Natural killer cell treated with Interleukin-12 subunit alpha and Interleukin-12 subunit beta and Interleukin-15 and Interleukin-18, amount 100 ng/mL, for 72 hours (primary cell): ENCODE results near the gene LRFN5. TPM values are rescaled to one million over a fixed set of nuclear protein-coding genes. Genes with fewer than 3 reads are reported as not detected.

Experiments
- ATAC-seq, 2 donors: fragments of 150-1000 bp; cut with Tn5 transposase in 1 of 2; sonication (Bioruptor Pico), chemical (Tn5 transposase) in 1 of 2; 2 replicates each; pipeline ENCODE4 v1.10.0; 2021
- DNase-seq: peaks from one replicate; pipeline ENCODE4 v3.0.0; 2022; ENCODE audit warnings: low spot score
- H3K27ac Mint-ChIP-seq, 2 donors: 1 replicate in 1 of 2; 2 replicates in 1 of 2; pipeline ENCODE4 v1.8.0; 2022; ENCODE audit warnings: mixed read lengths in 2 of 2, mild to moderate bottlenecking in 1 of 2, moderate library complexity in 1 of 2
- H3K27me3 Mint-ChIP-seq, 2 donors: 1 replicate in 1 of 2; 2 replicates in 1 of 2; pipeline ENCODE4 v1.8.0; 2022; ENCODE audit warnings: mixed read lengths in 2 of 2
- H3K36me3 Mint-ChIP-seq: one replicate; pipeline ENCODE4 v1.8.0; 2022; ENCODE audit warnings: mixed read lengths
- H3K4me1 Mint-ChIP-seq, 2 donors: 1 replicate in 1 of 2; 2 replicates in 1 of 2; pipeline ENCODE4 v1.8.0; 2022; ENCODE audit warnings: low read depth in 2 of 2, mixed read lengths in 2 of 2, mild to moderate bottlenecking in 1 of 2
- H3K4me3 Mint-ChIP-seq: one replicate; pipeline ENCODE4 v1.8.0; 2022; ENCODE audit warnings: mixed read lengths
- H3K9me3 Mint-ChIP-seq: 2 replicates; pipeline ENCODE4 v1.8.0; 2022; ENCODE audit warnings: mixed read lengths
- total RNA-seq, 2 donors: library from RNA; stranded (reverse); gene quantifications; one replicate each; pipeline ENCODE4 v1.2.3, GENCODE V29; 2022

LRFN5 gene
- total RNA-seq, 2 donors from 2014 or later = not detected

DNA sequence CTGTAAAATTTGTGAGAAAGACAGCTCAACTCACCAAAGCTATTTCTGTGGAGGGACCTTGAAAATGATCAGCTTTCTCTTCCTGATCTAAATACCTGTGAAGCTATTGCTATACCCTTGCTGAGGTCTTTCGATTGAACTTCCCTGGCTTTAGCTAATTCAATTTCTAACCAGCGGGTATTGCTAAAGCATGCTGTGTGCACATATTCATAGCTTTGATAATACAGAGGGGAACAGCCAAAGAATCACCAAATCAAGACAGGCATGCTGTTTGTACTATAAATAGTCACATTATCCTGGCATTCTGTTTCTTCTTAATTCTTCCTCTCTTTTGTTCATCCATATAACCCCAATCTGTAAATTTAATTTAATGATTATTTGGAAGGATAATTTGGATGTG lies 233.0 kb downstream of the LRFN5 start:
- H3K4me1 Mint-ChIP-seq = no peaks in the 10 kb centered on the region
- H3K9me3 Mint-ChIP-seq = peaks cover 3% of the 10 kb centered on the region
- no peak for ATAC-seq
- H3K27ac Mint-ChIP-seq = no peak overlapping the region
- H3K4me3 Mint-ChIP-seq = no peak overlapping the region
- no peaks in the 10 kb centered on the region for H3K36me3 Mint-ChIP-seq
- DNase-seq = no peak
- H3K27me3 Mint-ChIP-seq = no peaks in the 10 kb centered on the region

DNA sequence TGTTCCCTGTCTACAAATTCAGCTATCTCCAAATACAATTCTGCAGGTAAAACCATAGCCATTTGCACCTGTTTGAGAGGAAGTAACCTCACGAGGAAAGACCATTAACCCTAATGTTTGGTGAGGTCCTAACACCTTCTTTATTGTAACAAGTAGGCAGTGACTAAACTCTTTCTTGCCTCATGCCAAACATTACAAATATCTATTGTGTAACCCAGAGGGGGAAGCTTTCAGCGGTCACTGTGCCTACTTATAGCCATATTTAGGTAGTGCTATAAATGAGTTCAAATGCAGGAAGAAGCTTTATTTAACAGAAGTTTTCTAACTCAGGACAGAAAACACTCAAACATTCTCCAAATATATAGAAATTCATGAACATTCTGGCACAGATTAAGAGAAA lies 252.7 kb downstream of the LRFN5 start:
- Mint-ChIP-seq H3K27ac (no peak overlapping the region), H3K4me3 (no peak overlapping the region), H3K27me3 (no peaks in the 10 kb centered on the region), H3K4me1 (no peaks in the 10 kb centered on the region), H3K9me3 (peaks cover 26% of the 10 kb centered on the region), H3K36me3 (no peaks in the 10 kb centered on the region)
- DNase-seq (no peak), ATAC-seq (no peak)

DNA sequence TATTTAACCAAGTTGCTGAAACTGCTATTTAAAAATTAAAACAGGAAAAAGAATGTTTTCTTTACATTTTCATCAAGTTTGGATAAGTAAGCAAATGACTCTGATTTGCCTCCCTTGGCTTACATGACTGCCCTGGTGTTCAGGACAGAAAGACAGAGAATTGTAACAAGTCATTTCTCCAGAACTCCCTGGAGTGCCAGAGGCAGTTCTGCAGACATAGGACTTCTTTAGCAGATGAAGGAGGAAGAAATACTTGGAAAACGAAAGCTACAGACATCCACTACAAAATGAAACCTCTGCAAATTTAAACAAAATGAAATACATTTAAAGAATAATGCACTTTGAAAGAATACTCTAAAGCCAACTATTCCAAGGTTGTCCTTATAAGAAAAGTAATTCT lies 253.9 kb downstream of the LRFN5 start:
- ATAC-seq (no peak), DNase-seq (no peak)
- no peaks in the 10 kb centered on the region for H3K4me1 Mint-ChIP-seq
- H3K36me3 Mint-ChIP-seq = no peaks in the 10 kb centered on the region
- H3K27ac Mint-ChIP-seq = no peak overlapping the region
- H3K27me3 Mint-ChIP-seq = no peaks in the 10 kb centered on the region
- no peak overlapping the region for H3K4me3 Mint-ChIP-seq
- H3K9me3 Mint-ChIP-seq = peaks cover 24% of the 10 kb centered on the region

DNA sequence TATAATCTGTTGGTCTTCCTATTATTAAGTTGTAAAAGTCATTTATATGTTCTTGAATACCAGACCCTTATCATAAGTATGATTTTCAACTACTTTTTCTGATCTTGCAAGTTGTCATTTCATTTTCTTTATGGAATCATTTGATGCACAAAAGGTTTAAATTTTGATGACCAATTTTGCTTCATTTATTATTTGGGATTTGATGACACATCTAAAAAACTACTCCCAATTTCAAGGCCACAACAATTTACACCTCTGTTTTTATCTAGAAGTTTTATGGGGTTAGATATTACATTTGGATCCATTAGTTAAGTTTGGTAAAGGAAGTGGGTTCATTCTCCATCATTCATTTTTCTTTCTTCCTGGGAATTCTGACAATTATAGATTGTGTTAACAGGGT lies 259.2 kb downstream of the LRFN5 start:
- Mint-ChIP-seq H3K36me3 (no peaks in the 10 kb centered on the region), H3K4me3 (no peak overlapping the region), H3K27ac (no peak overlapping the region), H3K9me3 (peaks cover 10% of the 10 kb centered on the region), H3K27me3 (no peaks in the 10 kb centered on the region), H3K4me1 (no peaks in the 10 kb centered on the region)
- no peak for DNase-seq
- ATAC-seq = no peak

DNA sequence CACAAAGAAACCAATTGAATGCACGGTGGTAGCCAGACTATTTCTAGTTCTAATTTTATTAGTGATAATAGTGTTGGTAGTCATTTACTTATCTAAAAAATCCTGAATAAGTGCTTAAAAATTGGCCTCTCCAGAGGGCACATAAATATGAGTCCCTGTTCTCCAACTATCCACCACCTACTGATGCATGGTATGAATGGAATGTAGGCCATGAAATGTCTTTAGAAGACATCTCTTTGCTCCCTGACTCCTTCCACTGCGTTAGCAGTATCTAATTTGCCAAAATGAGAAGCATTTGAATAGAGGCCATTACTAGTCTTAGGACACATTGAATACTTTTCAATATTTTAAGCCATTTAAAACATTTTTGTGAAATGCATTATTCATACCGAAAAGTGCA lies 261.7 kb downstream of the LRFN5 start:
- Mint-ChIP-seq H3K27me3 (no peaks in the 10 kb centered on the region), H3K27ac (no peak overlapping the region), H3K9me3 (peaks cover 7% of the 10 kb centered on the region), H3K4me1 (no peaks in the 10 kb centered on the region), H3K36me3 (no peaks in the 10 kb centered on the region), H3K4me3 (no peak overlapping the region)
- ATAC-seq (no peak), DNase-seq (no peak)

DNA sequence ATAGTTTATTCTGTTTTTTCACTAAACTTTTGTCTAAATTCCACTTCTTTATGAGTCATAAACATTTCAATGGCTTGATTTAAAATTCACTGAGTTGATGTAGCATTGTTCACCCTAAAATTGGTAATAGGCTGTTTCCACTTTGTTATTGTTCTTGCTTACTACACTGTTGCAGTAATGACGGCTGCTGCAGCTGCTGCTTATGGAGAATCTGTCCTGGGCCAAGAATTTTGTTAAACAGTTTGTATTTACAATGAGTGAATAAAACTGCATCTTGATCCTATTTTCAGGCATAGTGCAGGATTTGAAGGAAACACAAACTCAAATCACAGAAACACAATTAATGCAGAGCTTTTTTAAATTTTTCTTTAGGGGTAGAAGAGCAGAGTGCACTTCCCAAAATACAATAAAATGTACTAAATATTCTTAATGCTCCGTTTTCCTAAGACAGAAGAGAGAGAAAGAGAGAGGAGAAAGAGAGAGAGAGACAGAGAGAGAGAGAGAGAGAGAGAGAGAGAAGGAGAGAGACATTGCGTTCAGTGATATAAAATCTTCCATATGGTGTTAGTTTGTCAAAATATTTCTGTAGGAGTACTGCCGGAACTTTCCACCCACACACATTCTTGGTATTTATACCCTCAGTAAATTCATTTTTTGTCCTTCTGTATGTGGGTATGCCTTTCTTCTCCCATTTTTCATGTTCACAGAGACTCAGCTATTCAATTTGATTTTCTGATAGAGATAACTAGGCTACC lies 266.4 kb downstream of the LRFN5 start:
- Mint-ChIP-seq H3K36me3 (peaks cover 4% of the 10 kb centered on the region), H3K27me3 (no peaks in the 10 kb centered on the region), H3K27ac (no peak overlapping the region), H3K4me1 (no peaks in the 10 kb centered on the region), H3K9me3 (peaks cover 3% of the 10 kb centered on the region), H3K4me3 (no peak overlapping the region)
- no peak for ATAC-seq
- no peak for DNase-seq

DNA sequence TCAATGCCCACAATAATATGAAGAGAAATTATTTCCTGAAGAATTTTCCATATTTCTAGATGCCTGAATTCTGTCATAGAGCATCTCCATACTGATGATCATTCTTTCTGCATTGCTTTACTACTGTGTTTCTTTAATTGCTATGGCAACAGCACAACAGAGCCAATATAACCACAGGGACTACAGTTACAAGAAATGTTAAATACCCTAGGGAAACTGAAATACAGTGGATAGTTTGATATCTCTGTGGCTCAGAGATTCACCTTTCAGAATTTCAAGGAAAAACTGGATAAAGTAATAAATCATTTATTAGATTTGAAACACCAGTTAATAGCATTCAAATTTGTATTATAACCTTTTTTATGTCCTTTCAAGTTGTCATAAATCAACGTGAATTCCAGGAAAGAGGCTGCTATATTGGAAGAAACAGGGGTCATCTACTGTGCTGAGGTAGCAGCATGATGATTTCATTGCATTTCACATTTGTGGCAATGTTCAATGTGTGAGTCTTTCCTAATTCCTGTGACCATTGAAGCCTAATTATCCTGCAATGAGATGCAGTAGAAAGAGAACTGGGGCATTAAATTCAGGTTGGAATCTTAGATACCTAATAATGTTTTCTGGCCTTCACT lies 267.1 kb downstream of the LRFN5 start:
- DNase-seq = no peak
- Mint-ChIP-seq H3K4me1 (no peaks in the 10 kb centered on the region), H3K27ac (no peak overlapping the region), H3K4me3 (no peak overlapping the region), H3K9me3 (peaks cover 3% of the 10 kb centered on the region), H3K27me3 (no peaks in the 10 kb centered on the region), H3K36me3 (peaks cover 4% of the 10 kb centered on the region)
- ATAC-seq = no peak

DNA sequence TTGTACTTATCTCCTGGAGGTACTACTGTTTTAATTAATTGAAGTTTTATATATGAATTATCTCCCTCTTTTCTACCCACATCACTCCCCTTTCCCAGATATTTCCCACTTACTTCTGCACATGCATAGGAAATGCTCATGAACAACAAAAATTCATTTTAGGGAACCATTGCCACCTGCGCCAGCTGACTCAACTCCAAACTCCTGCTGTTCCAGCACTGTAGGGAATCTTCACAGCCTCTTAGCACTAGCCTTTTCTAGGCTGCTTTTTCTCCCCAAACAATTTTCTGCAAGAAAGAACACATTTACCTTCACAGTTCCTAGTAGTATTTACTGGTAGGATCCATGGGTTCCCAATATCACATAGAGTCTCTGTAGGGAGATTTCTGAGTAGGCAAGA lies 268.4 kb downstream of the LRFN5 start:
- ATAC-seq (no peak), DNase-seq (no peak)
- Mint-ChIP-seq H3K4me3 (no peak overlapping the region), H3K27me3 (no peaks in the 10 kb centered on the region), H3K4me1 (no peaks in the 10 kb centered on the region), H3K9me3 (peaks cover 3% of the 10 kb centered on the region), H3K27ac (no peak overlapping the region), H3K36me3 (peaks cover 4% of the 10 kb centered on the region)

DNA sequence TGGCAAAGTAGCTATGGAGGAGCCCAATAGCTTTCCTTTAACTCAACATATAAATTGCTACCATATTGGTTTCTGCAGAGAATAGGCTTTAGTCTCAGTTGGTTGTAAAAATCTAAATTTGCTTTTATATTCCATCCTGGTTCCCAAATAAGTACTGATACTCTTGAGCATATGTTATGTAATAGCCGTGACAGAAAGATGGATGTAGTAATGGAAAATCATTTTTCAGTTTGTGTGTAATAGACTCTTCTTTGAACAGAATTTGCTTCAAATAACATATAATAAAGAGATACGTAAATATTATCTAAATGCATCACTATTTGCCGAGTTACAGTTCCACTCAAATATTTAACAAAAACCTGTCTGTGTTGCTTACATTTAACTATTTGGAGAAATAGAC lies 271.6 kb downstream of the LRFN5 start:
- Mint-ChIP-seq H3K36me3 (peaks cover 4% of the 10 kb centered on the region), H3K27me3 (no peaks in the 10 kb centered on the region), H3K4me1 (no peaks in the 10 kb centered on the region), H3K27ac (no peak overlapping the region), H3K9me3 (peaks cover 8% of the 10 kb centered on the region), H3K4me3 (no peak overlapping the region)
- ATAC-seq = no peak
- DNase-seq = no peak

DNA sequence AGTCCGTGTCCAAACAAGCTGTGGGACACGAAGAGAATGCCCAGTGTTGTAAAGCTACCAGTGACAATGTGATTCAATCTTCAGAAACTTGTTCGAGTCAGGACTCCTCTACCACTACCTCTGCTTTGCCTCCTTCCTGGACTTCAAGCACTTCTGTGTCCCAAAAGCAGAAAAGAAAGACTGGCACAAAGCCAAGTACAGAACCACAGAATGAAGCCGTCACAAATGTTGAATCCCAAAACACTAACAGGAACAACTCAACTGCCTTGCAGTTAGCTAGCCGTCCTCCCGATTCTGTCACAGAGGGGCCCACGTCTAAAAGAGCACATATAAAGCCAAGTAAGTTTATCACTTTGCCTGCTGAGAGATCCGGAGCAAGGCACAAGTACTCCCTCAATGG lies 284.9 kb downstream of the LRFN5 start:
- Mint-ChIP-seq H3K27ac (no peak overlapping the region), H3K4me1 (no peaks in the 10 kb centered on the region), H3K4me3 (no peak overlapping the region), H3K27me3 (no peaks in the 10 kb centered on the region), H3K36me3 (no peaks in the 10 kb centered on the region), H3K9me3 (peaks cover 5% of the 10 kb centered on the region)
- DNase-seq (no peak), ATAC-seq (no peak)

DNA sequence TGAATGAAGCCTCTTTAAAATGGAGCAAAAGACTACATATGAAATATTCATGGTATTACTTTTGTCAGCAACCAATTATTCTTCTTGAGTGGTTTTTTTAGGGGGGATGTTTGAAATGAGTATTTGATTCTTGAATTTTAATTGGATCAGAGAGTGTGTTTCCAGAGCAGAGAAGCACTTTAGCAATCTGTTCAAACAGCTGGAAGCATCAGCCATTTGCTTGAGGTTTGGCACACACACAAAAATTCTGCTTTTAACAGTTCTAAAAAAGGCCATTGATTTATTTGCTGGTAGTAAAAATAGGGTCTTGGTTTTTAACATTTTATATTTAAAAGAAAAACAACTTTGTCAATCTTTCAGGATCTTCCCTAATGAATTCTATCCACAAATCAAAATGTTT lies 292.7 kb downstream of the LRFN5 start:
- H3K4me1 Mint-ChIP-seq = no peaks in the 10 kb centered on the region
- H3K36me3 Mint-ChIP-seq = no peaks in the 10 kb centered on the region

DNA sequence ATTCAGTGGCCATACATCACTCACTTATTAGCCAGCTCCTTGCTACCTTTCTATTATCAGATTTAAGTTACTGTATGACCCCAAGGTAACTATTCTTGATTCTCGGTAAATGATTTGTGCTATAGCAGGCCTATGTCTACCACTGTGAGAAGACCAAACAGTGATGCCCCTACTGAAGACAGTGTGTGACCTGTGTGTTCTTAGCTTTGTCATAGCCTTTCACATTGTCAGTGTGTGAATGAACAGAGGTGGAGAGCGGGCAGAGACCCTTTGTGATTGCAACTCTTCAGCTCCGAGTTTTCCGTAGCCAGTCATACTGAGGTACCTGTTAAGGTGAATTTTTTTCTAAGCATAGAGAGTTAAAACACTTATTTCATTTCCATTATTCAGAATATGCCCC lies 294.0 kb downstream of the LRFN5 start:
- no peaks in the 10 kb centered on the region for H3K36me3 Mint-ChIP-seq
- no peaks in the 10 kb centered on the region for H3K27me3 Mint-ChIP-seq

More for the DNA sequence above, 292.7 kb downstream of the LRFN5 start:
- ATAC-seq = no peak
- Mint-ChIP-seq H3K27me3 (no peaks in the 10 kb centered on the region), H3K4me3 (no peak overlapping the region), H3K9me3 (peaks cover 3% of the 10 kb centered on the region), H3K27ac (no peak overlapping the region)
- no peak for DNase-seq

DNA sequence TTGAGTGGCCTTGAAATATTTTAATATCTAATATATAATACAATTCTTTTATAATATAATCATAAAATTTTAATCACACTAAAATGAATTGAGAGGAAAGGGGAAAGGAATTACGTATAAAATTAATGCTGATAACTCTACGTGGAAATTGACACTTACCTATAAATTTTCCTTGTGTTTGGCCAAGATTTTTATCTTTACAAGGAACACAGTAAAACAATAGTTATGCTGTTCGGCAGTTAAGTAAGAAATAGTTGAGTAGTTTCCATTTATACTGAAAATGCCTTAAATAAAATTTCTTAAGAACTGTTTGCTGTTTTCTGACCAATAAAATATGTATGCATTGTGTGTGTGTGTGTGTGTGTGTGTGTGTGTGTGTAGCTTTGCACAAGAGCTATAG lies 294.4 kb downstream of the LRFN5 start:
- Mint-ChIP-seq H3K27ac (no peak overlapping the region), H3K4me3 (no peak overlapping the region), H3K9me3 (peaks cover 3% of the 10 kb centered on the region), H3K4me1 (no peaks in the 10 kb centered on the region), H3K27me3 (no peaks in the 10 kb centered on the region), H3K36me3 (no peaks in the 10 kb centered on the region)
- DNase-seq (no peak), ATAC-seq (no peak)

More for the DNA sequence above, 294.0 kb downstream of the LRFN5 start:
- Mint-ChIP-seq H3K4me1 (no peaks in the 10 kb centered on the region), H3K4me3 (no peak overlapping the region), H3K9me3 (peaks cover 3% of the 10 kb centered on the region), H3K27ac (no peak overlapping the region)
- no peak for ATAC-seq
- no peak for DNase-seq

DNA sequence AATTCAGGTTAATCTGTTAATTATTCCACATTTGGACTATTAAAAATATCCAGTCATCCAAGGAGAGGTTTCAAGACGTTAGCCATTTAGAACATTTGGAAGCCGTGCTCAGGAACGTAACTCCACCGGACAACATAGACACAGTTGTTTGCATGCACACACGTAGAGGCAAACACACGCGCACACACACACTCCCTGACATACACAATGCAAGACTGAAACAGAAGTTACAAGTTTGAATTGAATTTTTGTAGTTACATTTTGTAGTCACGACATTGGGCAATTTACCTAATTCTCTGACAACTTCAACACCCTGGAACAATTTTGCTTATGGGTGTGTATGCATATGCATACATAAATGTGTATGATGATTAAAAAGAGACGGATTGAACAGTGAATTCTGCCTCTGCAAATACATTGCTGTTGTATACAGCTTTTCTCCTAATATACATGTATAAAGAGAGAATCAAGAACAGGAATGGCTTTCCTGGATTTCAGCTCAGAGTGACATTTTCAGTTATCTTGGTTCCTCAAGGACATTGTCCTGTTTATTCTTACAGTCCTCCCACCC lies 298.8 kb downstream of the LRFN5 start:
- no peak for ATAC-seq
- Mint-ChIP-seq H3K4me1 (no peaks in the 10 kb centered on the region), H3K9me3 (peaks cover 8% of the 10 kb centered on the region), H3K27me3 (no peaks in the 10 kb centered on the region), H3K4me3 (no peak overlapping the region), H3K36me3 (peaks cover 6% of the 10 kb centered on the region), H3K27ac (no peak overlapping the region)
- no peak for DNase-seq
